K562 (cell line): Measurements from ENCODE around the gene TEX54. TPM values are rescaled to one million over a fixed set of nuclear protein-coding genes. Genes with fewer than 3 reads are reported as not detected.
A peak's percentile ranks its signal among the peaks of the same experiment; 100 is the strongest.

ENCODE experiments used
- ATAC-seq: fragments of 200-7000 bp; cut with Tn5 transposase; 3 replicates; pipeline ENCODE4 v1.9.1; 2020; ENCODE audit warnings: moderate library complexity
- BruUV-seq: library from RNA; stranded (reverse); fragments of 400-500 nt; replicated peaks from 2 replicates; lab custom pipeline; 2021; lab: Mats Ljungman, UMichigan
- CTCF ChIA-PET: fragments of 300-600 bp; formaldehyde crosslinking; extraction: SDS; loops from one replicate; lab custom pipeline; 2021; ENCODE audit warnings: low intra/inter-chr PET ratio; lab: Yijun Ruan, JAX
- POLR2A ChIA-PET: fragments of 300-600, 350-650 bp; sonication (Branson Sonifier 250); formaldehyde crosslinking; extraction: SDS; loops from one replicate; lab custom pipeline; 2021; ENCODE audit warnings: antibody characterized with exemption, inconsistent platforms; lab: Yijun Ruan, JAX
- DNase-seq, 4 experiments: peaks; one replicate each; pipeline versions ENCODE4 v3.0.0 to v3.0.0-alpha.2; 2011 to 2018; ENCODE audit warnings: low spot score in 3 of 4, mixed read lengths in 3 of 4; ENCODE audit errors: extremely low read depth in 1 of 4
- FAIRE-seq: peaks from 2 replicates; lab custom pipeline; 2011; peaks lifted over from hg19 to GRCh38; lab: Jason Lieb, UNC
- H2AFZ ChIP-seq: 2 replicates; pipeline ENCODE4 v1.6.0; 2011; ENCODE audit warnings: low read depth, low read length, control low read depth, inconsistent platforms
- H3K27ac ChIP-seq: fragments of 200-600 bp; 3 replicates; pipeline ENCODE4 v1.8.0; 2011; ENCODE audit warnings: low read depth, mild to moderate bottlenecking, control low read depth, inconsistent platforms, low read length, moderate library complexity, mixed read lengths; ENCODE audit errors: extremely low read depth
- H3K27me3 ChIP-seq, 2 experiments: fragments of 300-600 bp in 1 of 2; 2 replicates in 1 of 2; 3 replicates in 1 of 2; pipeline versions ENCODE4 v1.6.0 to v1.8.0; 2011; ENCODE audit warnings: inconsistent platforms in 2 of 2, low read length in 2 of 2, mild to moderate bottlenecking in 1 of 2, mixed read lengths in 1 of 2, moderate library complexity in 1 of 2; ENCODE audit not compliant: control insufficient read depth in 2 of 2, insufficient read depth in 2 of 2
- H3K36me3 ChIP-seq: fragments of 300-600 bp; 3 replicates; pipeline ENCODE4 v1.8.0; 2011; ENCODE audit warnings: mild to moderate bottlenecking, low read length, inconsistent platforms; ENCODE audit not compliant: control insufficient read depth, insufficient read depth
- H3K4me1 ChIP-seq, 2 experiments: fragments of 200-600 bp in 1 of 2; replicated peaks in 1 of 2; 2 replicates in 1 of 2; 3 replicates in 1 of 2; pipeline versions ENCODE4 v1.5.1 to v1.8.0; 2011; ENCODE audit warnings: inconsistent platforms in 2 of 2, low read length in 2 of 2, mild to moderate bottlenecking in 1 of 2, mixed read lengths in 1 of 2, moderate library complexity in 1 of 2; ENCODE audit not compliant: control insufficient read depth in 2 of 2, insufficient read depth in 2 of 2
- H3K4me2 ChIP-seq: 2 replicates; pipeline ENCODE4 v1.6.1; 2011; ENCODE audit warnings: low read length, control low read depth, inconsistent platforms, mixed read lengths; ENCODE audit not compliant: insufficient read depth
- H3K4me3 ChIP-seq: fragments of 200-600 bp; sonication (generic), shearing (Covaris generic); 2 replicates; pipeline ENCODE4 v1.5.1; 2016; ENCODE audit warnings: control low read depth, inconsistent platforms
- H3K79me2 ChIP-seq: fragments of 200-600 bp; 3 replicates; pipeline ENCODE4 v1.8.0; 2011; ENCODE audit warnings: low read length, inconsistent platforms; ENCODE audit not compliant: control insufficient read depth, insufficient read depth
- H3K9ac ChIP-seq, 2 experiments: 2 replicates each; pipeline versions ENCODE4 v1.6.0 to v1.6.1; 2011; ENCODE audit warnings: low read depth in 2 of 2, low read length in 2 of 2, control low read depth in 1 of 2, inconsistent platforms in 1 of 2, mild to moderate bottlenecking in 1 of 2, mixed read lengths in 1 of 2; ENCODE audit not compliant: insufficient read depth in 1 of 2
- H3K9me1 ChIP-seq: one replicate; pipeline ENCODE4 v1.6.0; 2011; ENCODE audit warnings: inconsistent platforms, mild to moderate bottlenecking, low read length, moderate library complexity; ENCODE audit not compliant: control insufficient read depth, insufficient read depth
- H3K9me3 ChIP-seq: replicated peaks from 2 replicates; pipeline ENCODE4 v1.5.1; 2011; ENCODE audit warnings: low read depth, low read length, inconsistent platforms; ENCODE audit not compliant: control insufficient read depth, insufficient read depth
- H4K20me1 ChIP-seq: replicated peaks from 2 replicates; pipeline ENCODE4 v1.6.1; 2011; ENCODE audit warnings: low read length, inconsistent platforms, mixed read lengths; ENCODE audit not compliant: control insufficient read depth, insufficient read depth
- BRCA1 ChIP-seq, 2 experiments: fragments of 450-650 bp in 1 of 2; sonication (generic) in 1 of 2; formaldehyde crosslinking in 1 of 2; IDR thresholded peaks; 2 replicates each; pipeline versions ENCODE4 v1.5.0 to v1.6.1; 2017 to 2020; ENCODE audit warnings: mild to moderate bottlenecking in 1 of 2, missing genetic modification reagents in 1 of 2
- E2F1 ChIP-seq: sonication (generic); formaldehyde crosslinking; IDR thresholded peaks from 2 replicates; pipeline ENCODE4 v1.8.1; 2023; ENCODE audit warnings: mild to moderate bottlenecking, missing genetic modification reagents, moderate library complexity
- EGR1 ChIP-seq: fragments of 450-650 bp; conservative IDR thresholded peaks from 2 replicates; pipeline ENCODE4 v1.6.1; 2017; ENCODE audit warnings: mild to moderate bottlenecking
- FUS ChIP-seq: fragments of 200-400 bp; formaldehyde crosslinking; optimal IDR thresholded peaks from 2 replicates; pipeline ENCODE3; 2017; ENCODE audit warnings: low read depth, low read length
- HBP1 ChIP-seq: fragments of 450-650 bp; formaldehyde crosslinking; IDR thresholded peaks from 2 replicates; pipeline ENCODE4 v1.4.0; 2022; ENCODE audit warnings: missing genetic modification characterization
- HCFC1 ChIP-seq: IDR thresholded peaks from 2 replicates; pipeline ENCODE4 v1.6.1; 2012; ENCODE audit warnings: low read depth, low read length, improper control_type of control experiment
- KDM1A ChIP-seq, 2 experiments: fragments of 450-650 bp; IDR thresholded peaks; 2 replicates each; pipeline ENCODE4 v1.6.1; 2016; ENCODE audit warnings: mild to moderate bottlenecking in 2 of 2
- MTA1 ChIP-seq: fragments of 450-650 bp; IDR thresholded peaks from 2 replicates; pipeline ENCODE4 v1.6.1; 2017; ENCODE audit warnings: borderline replicate concordance
- POLR2AphosphoS5 ChIP-seq: IDR thresholded peaks from 2 replicates; pipeline ENCODE4 v1.6.1; 2011; ENCODE audit warnings: mild to moderate bottlenecking, low read depth, low read length, moderate library complexity; ENCODE audit not compliant: control insufficient read depth, insufficient read depth
- RB1 ChIP-seq: fragments of 450-650 bp; IDR thresholded peaks from 2 replicates; pipeline ENCODE4 v1.6.1; 2017; ENCODE audit warnings: low read depth, mild to moderate bottlenecking
- RBM25 ChIP-seq: fragments of 200-400 bp; formaldehyde crosslinking; IDR thresholded peaks from 2 replicates; pipeline ENCODE4 v1.6.1; 2018; ENCODE audit warnings: low read length, low read depth, moderate library complexity; ENCODE audit not compliant: severe bottlenecking
- ZNF121 ChIP-seq: sonication (generic); formaldehyde crosslinking; conservative IDR thresholded peaks from 2 replicates; pipeline ENCODE4 v1.8.0; 2022; ENCODE audit warnings: missing genetic modification reagents
- WGBS: fragments of 100-300 bp; shearing (Covaris generic); methylation state at CpG from one replicate; pipeline ENCODE4 v1.1.6; 2016; ENCODE audit warnings: low coverage, mixed read lengths; ENCODE audit not compliant: insufficient coverage; ENCODE audit errors: missing lambda C conversion rate; 5-methylcytosine and 5-hydroxymethylcytosine counted together
- in situ Hi-C: fragments of 300-500 bp; cut with MboI; formaldehyde crosslinking; loops from 4 replicates; pipeline ENCODE4 v1.15.0; 2018; ENCODE audit warnings: inconsistent platforms, mixed read lengths
- intact Hi-C: fragments of 100-400 bp; cut with micrococcal nuclease; formaldehyde crosslinking; loops from 2 replicates; pipeline ENCODE4 v1.14.2; 2022
- polyA plus RNA-seq, 8 experiments: library from polyadenylated mRNA; depleted of rRNA in 4 of 8; stranded (reverse) in 5 of 8; unstranded in 3 of 8; fragments of >200 nt; fragmentation: Nextera tagmentation in 2 of 8; fragmentation: Illumina TruSeq in 1 of 8; extraction: Ambion mirVana in 2 of 8; extraction: Trizol in 1 of 8; gene quantifications; 2 replicates each; pipeline versions ENCODE4 v1.2.1 to v1.2.3, GENCODE V29; 2011 to 2014; ENCODE audit warnings: inconsistent platforms in 1 of 8, missing spikeins in 1 of 8
- total RNA-seq, 7 experiments: library from RNA; depleted of rRNA in 6 of 7; stranded (reverse); fragments of >200 nt in 6 of 7; fragmentation: Illumina TruSeq in 2 of 7; extraction: Trizol in 2 of 7; gene quantifications; 2 replicates each; pipeline versions ENCODE4 v1.2.1 to v1.2.3, GENCODE V29; 2011 to 2021; ENCODE audit warnings: low replicate concordance in 1 of 7

TEX54 gene
- total and polyA plus RNA-seq, 9 of the 15 experiments (the other 6 are each of a cell fraction or from before 2014, with no cell fraction given) = not detected

- TF ChIP-seq E2F1 (CRISPR knock-in tag) (peak; percentile 43; the same call in 1 of the 2 replicates), MTA1 (peak; percentile 22; the same call in 1 of the 2 replicates), BRCA1 (IDR thresholded peaks at IDR 0.05) (no peak), BRCA1 (CRISPR knock-in tag; IDR thresholded peaks at IDR 0.05) (no peak), HCFC1 (no peak), POLR2AphosphoS5 (no peak), FUS (no peak), EGR1 (peak; percentile 94)
Measured at GRCh38 chr11:62880231-62880802, 47.7 kb upstream of the TEX54 start (continued).

- peaks cover 48% of the 10 kb centered on the region in 2 experiments for H3K4me1 ChIP-seq
- no TSS peak for BruUV-seq
- peaks cover 29% of the 10 kb centered on the region for H4K20me1 ChIP-seq
- peak overlapping the region; percentile 95; the same call in 2 of the 3 replicates for H3K27ac ChIP-seq
- peak overlapping the region; percentile 100; a peak in 3 of 4 replicates for H3K9ac ChIP-seq
- no peaks in the 10 kb centered on the region for H3K27me3 ChIP-seq
- ChIA-PET CTCF (no interaction called here), POLR2A (interaction anchor here (0.7 to 13.1 kb wide), 11 partner anchors 10 to 126 kb away, joined by 3 to 180 read pairs (median 6); partner anchors contain the start of genes TMEM179B, WDR74 and ZBTB3)
- peak overlapping the region; percentile 56; the same call in 1 of the 2 replicates for H3K4me3 ChIP-seq
- no peaks in the 10 kb centered on the region for H3K9me3 ChIP-seq
- no peak for ATAC-seq
- no peak for FAIRE-seq
- peak overlapping the region; percentile 100 for H3K4me2 ChIP-seq
- in situ Hi-C loops = no loop called here
- no peak overlapping the region for H2AFZ ChIP-seq
- intact Hi-C loops = no loop called here
- no peak for DNase-seq
- 74% methylated on average over 6 of the region's 7 CpGs for WGBS
- peaks cover 2% of the 10 kb centered on the region for H3K9me1 ChIP-seq
- peaks cover 90% of the 10 kb centered on the region for H3K79me2 ChIP-seq
- peak; percentile 96 for TF ChIP-seq ZNF121 (CRISPR knock-in tag)
- no peak for TF ChIP-seq HBP1 (CRISPR knock-in tag)
- TF ChIP-seq RB1 = no peak
- TF ChIP-seq KDM1A (IDR thresholded peaks at IDR 0.05) = 0 out of 4 replicates have a peak, but pooled peaks of 1 of the 2 experiments have one; percentile 29
- TF ChIP-seq RBM25 = peak; percentile 66
- peaks cover 83% of the 10 kb centered on the region for H3K36me3 ChIP-seq
Measured at GRCh38 chr11:62879235-62879978, 46.8 kb upstream of the TEX54 start.
